ENCODE results near the gene CD3D. TPM values are rescaled to one million over a fixed set of nuclear protein-coding genes. Genes with fewer than 3 reads are reported as not detected.
"Not testable (repeated sequence)": the region's sequence is repeated elsewhere in the genome, so short reads cannot be mapped to it uniquely, and the experiment has no call there.

The CD3D gene
- total RNA-seq, 1 donor from 2014 or later, result 8.5 TPM

DNA sequence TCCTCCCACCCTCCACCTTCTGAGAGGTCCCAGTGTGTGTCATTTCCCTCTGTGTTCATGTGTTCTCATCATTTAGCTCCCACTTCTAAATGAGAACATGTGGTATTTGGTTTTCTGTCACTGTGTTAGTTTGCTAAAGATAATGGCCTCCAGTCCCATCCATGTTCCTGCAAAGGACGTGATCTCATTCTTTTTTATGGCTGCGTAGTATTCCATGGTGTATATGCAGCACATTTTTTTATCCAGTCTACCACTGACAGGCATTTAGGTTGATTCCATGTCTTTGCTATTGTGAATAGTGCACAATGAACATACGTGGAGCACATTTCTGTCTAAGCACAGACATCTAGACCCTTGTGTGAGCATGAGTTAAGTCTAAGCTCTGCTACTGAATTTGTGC lies 32.2 kb downstream of the CD3D start:
- H3K27ac ChIP-seq, result no peak overlapping the region
- peaks cover 4% of the 10 kb centered on the region for H3K27me3 ChIP-seq
- intact Hi-C loops (cut with DNase I), result no loop called here
- no peaks in the 10 kb centered on the region for H3K9me3 ChIP-seq
- H3K4me1 ChIP-seq, result peaks cover 7% of the 10 kb centered on the region
- H3K4me3 ChIP-seq, result no peak overlapping the region
- H3K36me3 ChIP-seq, result no peaks in the 10 kb centered on the region
- TF ChIP-seq, protein P1, sequence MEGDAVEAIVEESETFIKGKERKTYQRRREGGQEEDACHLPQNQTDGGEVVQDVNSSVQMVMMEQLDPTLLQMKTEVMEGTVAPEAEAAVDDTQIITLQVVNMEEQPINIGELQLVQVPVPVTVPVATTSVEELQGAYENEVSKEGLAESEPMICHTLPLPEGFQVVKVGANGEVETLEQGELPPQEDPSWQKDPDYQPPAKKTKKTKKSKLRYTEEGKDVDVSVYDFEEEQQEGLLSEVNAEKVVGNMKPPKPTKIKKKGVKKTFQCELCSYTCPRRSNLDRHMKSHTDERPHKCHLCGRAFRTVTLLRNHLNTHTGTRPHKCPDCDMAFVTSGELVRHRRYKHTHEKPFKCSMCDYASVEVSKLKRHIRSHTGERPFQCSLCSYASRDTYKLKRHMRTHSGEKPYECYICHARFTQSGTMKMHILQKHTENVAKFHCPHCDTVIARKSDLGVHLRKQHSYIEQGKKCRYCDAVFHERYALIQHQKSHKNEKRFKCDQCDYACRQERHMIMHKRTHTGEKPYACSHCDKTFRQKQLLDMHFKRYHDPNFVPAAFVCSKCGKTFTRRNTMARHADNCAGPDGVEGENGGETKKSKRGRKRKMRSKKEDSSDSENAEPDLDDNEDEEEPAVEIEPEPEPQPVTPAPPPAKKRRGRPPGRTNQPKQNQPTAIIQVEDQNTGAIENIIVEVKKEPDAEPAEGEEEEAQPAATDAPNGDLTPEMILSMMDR (IDR thresholded peaks at IDR 0.05), result no peak
- DNase-seq (no peak), ATAC-seq (no peak)

DNA sequence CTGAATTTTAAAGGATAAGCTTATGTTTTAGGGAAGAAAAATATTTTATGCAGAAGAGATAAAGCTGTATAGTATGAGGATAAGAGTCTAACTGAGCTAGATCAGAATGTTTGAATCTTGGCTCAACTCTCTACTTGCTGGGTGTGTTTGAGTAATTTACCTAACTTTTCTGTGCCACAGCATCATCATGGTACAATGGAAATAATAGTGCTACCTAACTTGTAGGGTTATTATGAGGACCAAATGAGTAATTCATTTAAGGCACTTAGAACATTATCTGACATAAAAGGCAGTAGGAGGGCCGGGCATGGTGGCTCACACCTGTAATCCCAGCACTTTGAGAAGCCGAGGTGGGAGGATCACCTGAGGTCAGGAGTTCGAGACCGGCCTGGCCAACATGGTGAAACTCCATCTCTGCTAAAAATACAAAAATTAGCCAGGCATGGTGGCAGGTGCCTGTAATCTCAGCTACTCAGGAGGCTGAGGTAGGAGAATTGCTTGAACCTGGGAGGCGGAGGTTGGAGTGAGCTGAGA lies 33.4 kb downstream of the CD3D start:
- H3K9me3 ChIP-seq; H3K27me3 ChIP-seq; H3K4me3 ChIP-seq; H3K4me1 ChIP-seq; intact Hi-C loops (cut with DNase I); DNase-seq; H3K27ac ChIP-seq; ATAC-seq; H3K36me3 ChIP-seq: not testable (repeated sequence)

GRCh38 chr11:118306556-118306955 lies 35.9 kb downstream of the CD3D start:
- Histone ChIP-seq H3K9me3 (no peaks in the 10 kb centered on the region), H3K4me3 (no peak overlapping the region), H3K27me3 (no peaks in the 10 kb centered on the region), H3K36me3 (no peaks in the 10 kb centered on the region), H3K27ac (no peak overlapping the region), H3K4me1 (peaks cover 5% of the 10 kb centered on the region)
- ATAC-seq, result no peak
- intact Hi-C loops (cut with DNase I), result no loop called here
- TF ChIP-seq, protein P1 (IDR thresholded peaks at IDR 0.05), result no peak
- DNase-seq, result no peak

GRCh38 chr11:118305726-118306125 lies 36.8 kb downstream of the CD3D start:
- no peak for ATAC-seq
- H3K9me3 ChIP-seq, result no peaks in the 10 kb centered on the region
- no peaks in the 10 kb centered on the region for H3K4me1 ChIP-seq
- no peaks in the 10 kb centered on the region for H3K27me3 ChIP-seq
- no peaks in the 10 kb centered on the region for H3K36me3 ChIP-seq
- TF ChIP-seq, protein P1 (IDR thresholded peaks at IDR 0.05), result no peak
- intact Hi-C loops (cut with DNase I), result no loop called here
- peak overlapping the region; percentile 53 for H3K27ac ChIP-seq
- peak overlapping the region; percentile 30 for H3K4me3 ChIP-seq
- DNase-seq, result no peak

- no peak for DNase-seq
Observed at GRCh38 chr11:118304568-118305248, 37.8 kb downstream of the CD3D start, which contains the start of gene CD3E. Gene CD3E, plus strand, starts transcription at chr11:118304730. Its CDS starts 223 bp downstream, at chr11:118304953.

DNA sequence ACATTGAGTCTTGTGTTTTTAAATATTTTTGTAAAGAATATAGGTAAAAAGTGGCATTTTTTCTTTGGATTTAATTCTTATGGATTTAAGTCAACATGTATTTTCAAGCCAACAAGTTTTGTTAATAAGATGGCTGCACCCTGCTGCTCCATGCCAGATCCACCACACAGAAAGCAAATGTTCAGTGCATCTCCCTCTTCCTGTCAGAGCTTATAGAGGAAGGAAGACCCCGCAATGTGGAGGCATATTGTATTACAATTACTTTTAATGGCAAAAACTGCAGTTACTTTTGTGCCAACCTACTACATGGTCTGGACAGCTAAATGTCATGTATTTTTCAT lies 38.3 kb downstream of the CD3D start:
- no peaks in the 10 kb centered on the region for H3K9me3 ChIP-seq
- DNase-seq (no peak), ATAC-seq (no peak)
- H3K4me3 ChIP-seq, result no peak overlapping the region
- H3K4me1 ChIP-seq, result no peaks in the 10 kb centered on the region
- intact Hi-C loops (cut with DNase I), result no loop called here
- H3K27ac ChIP-seq, result peak overlapping the region; percentile 53
- H3K36me3 ChIP-seq, result no peaks in the 10 kb centered on the region
- TF ChIP-seq, protein P1 (IDR thresholded peaks at IDR 0.05), result no peak
- H3K27me3 ChIP-seq, result no peaks in the 10 kb centered on the region

More at GRCh38 chr11:118304568-118305248, 37.8 kb downstream of the CD3D start, which contains the start of gene CD3E:
- no peaks in the 10 kb centered on the region for H3K27me3 ChIP-seq
- peak within 1 kb of the TSS; percentile 53 for H3K27ac ChIP-seq
- TF ChIP-seq, protein P1 (IDR thresholded peaks at IDR 0.05), result no peak
- H3K4me1 ChIP-seq, result no peaks in the 10 kb centered on the region
- H3K4me3 ChIP-seq, result peak within 1 kb of the TSS; percentile 30
- ATAC-seq, result no peak
- H3K36me3 ChIP-seq, result no peaks in the 10 kb centered on the region
- H3K9me3 ChIP-seq, result no peaks in the 10 kb centered on the region
- intact Hi-C loops (cut with DNase I), result no loop called here

All from upper lobe of right lung (tissue), 1 donor.